ENCODE data around the gene FAM13B. TPM values are rescaled to one million over a fixed set of nuclear protein-coding genes. Genes with fewer than 3 reads are reported as not detected.

Gene FAM13B
- total and polyA plus RNA-seq, 2 of the 8 experiments (the other 6 are each of a cell fraction or from before 2014, with no cell fraction given) = 6.4 to 17.0 TPM

- no peaks in the 10 kb centered on the region for H3K4me1 ChIP-seq (replicated peaks in 1 of 4; ENCODE audit: control insufficient read depth in 3 of 4, insufficient read depth in 4 of 4, low read length in 3 of 4)
- peaks cover 0 to 7% (median under 1%) of the 10 kb centered on the region in 4 experiments; a peak in 4 of 8 replicates for H3K36me3 ChIP-seq (ENCODE audit: control insufficient read depth in 2 of 4, insufficient read depth in 4 of 4, low read length in 3 of 4)
- H4K5ac ChIP-seq (ENCODE audit: insufficient read length, low read depth, low read length) = no peak overlapping the region
- no peak for TF ChIP-seq CHD2 (IDR thresholded peaks at IDR 0.05; ENCODE audit: low read length)
- no peak for TF ChIP-seq HDAC2 (IDR thresholded peaks at IDR 0.05; ENCODE audit: borderline replicate concordance in 1 of 2, low read depth in 2 of 2, low read length in 2 of 2)
- TF ChIP-seq EP300 (IDR thresholded peaks at IDR 0.05; ENCODE audit: borderline replicate concordance in 1 of 2, low read depth in 2 of 2, low read length in 2 of 2) = no peak
- TF ChIP-seq TAF7 (optimal IDR thresholded peaks at IDR 0.05; ENCODE audit: borderline replicate concordance, low read depth, low read length) = no peak
- TF ChIP-seq CBX8 (IDR thresholded peaks at IDR 0.05; ENCODE audit: borderline replicate concordance, low read depth, low read length) = no peak
- no peak for TF ChIP-seq ATF2 (IDR thresholded peaks at IDR 0.05; ENCODE audit: low read length)
- TF ChIP-seq SP1 (IDR thresholded peaks at IDR 0.05; ENCODE audit: low read depth, low read length) = no peak
- H2BK5ac ChIP-seq (ENCODE audit: low read depth, low read length) = no peak overlapping the region
- POLR2A ChIA-PET (ENCODE audit: partially characterized antibody) = no interaction called here
- H3K4ac ChIP-seq (replicated peaks; ENCODE audit: insufficient read length, low read depth, low read length) = no peak overlapping the region
- no peak overlapping the region for H2BK20ac ChIP-seq (ENCODE audit: low read length)
- CTCF ChIA-PET (ENCODE audit: partially characterized antibody) = interaction anchor here (0.8 to 1.6 kb wide), 3 partner anchors 70 to 216 kb away, joined by 3 to 4 read pairs (median 4); no protein-coding TSS in a partner anchor
- H2BK15ac ChIP-seq (ENCODE audit: low read length) = no peak overlapping the region
- H3K56ac ChIP-seq (replicated peaks; ENCODE audit: insufficient read length, low read depth, low read length) = no peak overlapping the region
- H4K8ac ChIP-seq (ENCODE audit: extremely low read depth, insufficient read depth, low read length) = no peak overlapping the region
- no peak overlapping the region for H4K91ac ChIP-seq (replicated peaks; ENCODE audit: insufficient read length, low read length)
- H3K4me2 ChIP-seq (ENCODE audit: insufficient read depth in 1 of 2, low read depth in 2 of 2, low read length in 2 of 2) = no peak overlapping the region
- H3K27me3 ChIP-seq (replicated peaks in 1 of 4; ENCODE audit: control insufficient read depth in 3 of 4, extremely low read depth in 1 of 4, insufficient read depth in 3 of 4, low read length in 3 of 4) = no peaks in the 10 kb centered on the region
- no peaks in the 10 kb centered on the region for H4K20me1 ChIP-seq (replicated peaks in 1 of 2; ENCODE audit: control insufficient read depth in 1 of 2, insufficient read depth in 2 of 2, low read length in 2 of 2)
- no peaks in the 10 kb centered on the region; the same call in 1 of the 2 replicates for H3K79me1 ChIP-seq (ENCODE audit: low read depth, low read length)
- no peaks in the 10 kb centered on the region for H3K9me3 ChIP-seq (ENCODE audit: insufficient read depth in 2 of 2, low read depth in 1 of 2, low read length in 1 of 2)
- no peak overlapping the region for H3K4me3 ChIP-seq (ENCODE audit: extremely low read depth in 1 of 4, insufficient read depth in 2 of 4, low read depth in 3 of 4, low read length in 4 of 4)
- no peak for DNase-seq (ENCODE audit: low read depth in 1 of 2, low spot score in 2 of 2)
- no peak overlapping the region for H3K14ac ChIP-seq (ENCODE audit: insufficient read length)
- peaks cover 0 to 38% of the 10 kb centered on the region in 2 experiments; a peak in 2 of 4 replicates for H3K79me2 ChIP-seq (ENCODE audit: control insufficient read depth in 1 of 2, insufficient read depth in 2 of 2, low read length in 2 of 2)
- FAIRE-seq = no peak
- H2BK12ac ChIP-seq (ENCODE audit: low read depth, low read length) = no peak overlapping the region
- no peak overlapping the region for H2AK5ac ChIP-seq (ENCODE audit: low read depth, low read length)
- 86% methylated on average over 2 of the region's 2 CpGs; no CpG with 5 or more reads in 1 of the 2 experiments for WGBS, 2 experiments (ENCODE audit: extremely low coverage in 1 of 2, insufficient coverage in 1 of 2, insufficient read length in 1 of 2, insufficient replicate concordance in 2 of 2, low coverage in 1 of 2, low lambda C conversion rate in 2 of 2, missing lambda C conversion rate in 1 of 2)
- H3K23ac ChIP-seq (ENCODE audit: insufficient read length) = no peak overlapping the region
- no peaks in the 10 kb centered on the region for H3K23me2 ChIP-seq (ENCODE audit: low read depth, low read length)
- H3K27ac ChIP-seq (ENCODE audit: low read depth, low read length) = no peak overlapping the region
- H2BK120ac ChIP-seq (replicated peaks; ENCODE audit: low read depth, low read length) = no peak overlapping the region
- H3K18ac ChIP-seq (ENCODE audit: extremely low read depth, low read length) = no peak overlapping the region
- no peak overlapping the region for H2AFZ ChIP-seq (ENCODE audit: low read length)
- no peak overlapping the region for H3K9ac ChIP-seq (replicated peaks in 1 of 4; ENCODE audit: extremely low read depth in 1 of 4, low read depth in 3 of 4, low read length in 3 of 4)
Measured at GRCh38 chr5:137994556-137994955, 38.3 kb downstream of the FAM13B start.

Data from H1 (cell line).